ENCODE measurements around the gene ALG2. TPM values are rescaled to one million over a fixed set of nuclear protein-coding genes. Genes with fewer than 3 reads are reported as not detected.
"Not testable (repeated sequence)": the region's sequence is repeated elsewhere in the genome, so short reads cannot be mapped to it uniquely, and the experiment has no call there.

ALG2 gene
- polyA plus RNA-seq, 6 donors from 2014 or later, result 21.6 to 39.8 (median 22.8) TPM

- Mint-ChIP-seq H3K27me3 (peaks cover 0 to 15% (median 5%) of the 10 kb centered on the region in 3 donors), H3K9me3 (peaks cover 0 to 4% (median 0%) of the 10 kb centered on the region in 7 donors), H3K4me1 (peaks cover 0 to 8% (median 4%) of the 10 kb centered on the region in 3 donors), H3K4me3 (no peak overlapping the region), H3K36me3 (peaks cover 0 to 7% of the 10 kb centered on the region in 2 donors), H3K27ac (no peak overlapping the region)
- DNase-seq (no peak), ATAC-seq (ENCODE audit: low read depth in 2 of 2) (no peak)
These were observed 21.7 kb downstream of the ALG2 start for GRCh38 chr9:99199938-99200539.

GRCh38 chr9:99197987-99198386, 23.8 kb downstream of the ALG2 start:
- no peak for ATAC-seq (ENCODE audit: low read depth in 2 of 2)
- Mint-ChIP-seq H3K36me3 (peaks cover 4 to 7% of the 10 kb centered on the region in 2 donors), H3K4me1 (peaks cover 0 to 8% (median 4%) of the 10 kb centered on the region in 3 donors), H3K9me3 (peaks cover 0 to 4% (median 0%) of the 10 kb centered on the region in 7 donors), H3K27ac (peak overlapping the region in 2 of 6 donors; percentile 52 to 72), H3K27me3 (peaks cover 0 to 20% (median 10%) of the 10 kb centered on the region in 3 donors), H3K4me3 (no peak overlapping the region)
- DNase-seq, result no peak

DNA sequence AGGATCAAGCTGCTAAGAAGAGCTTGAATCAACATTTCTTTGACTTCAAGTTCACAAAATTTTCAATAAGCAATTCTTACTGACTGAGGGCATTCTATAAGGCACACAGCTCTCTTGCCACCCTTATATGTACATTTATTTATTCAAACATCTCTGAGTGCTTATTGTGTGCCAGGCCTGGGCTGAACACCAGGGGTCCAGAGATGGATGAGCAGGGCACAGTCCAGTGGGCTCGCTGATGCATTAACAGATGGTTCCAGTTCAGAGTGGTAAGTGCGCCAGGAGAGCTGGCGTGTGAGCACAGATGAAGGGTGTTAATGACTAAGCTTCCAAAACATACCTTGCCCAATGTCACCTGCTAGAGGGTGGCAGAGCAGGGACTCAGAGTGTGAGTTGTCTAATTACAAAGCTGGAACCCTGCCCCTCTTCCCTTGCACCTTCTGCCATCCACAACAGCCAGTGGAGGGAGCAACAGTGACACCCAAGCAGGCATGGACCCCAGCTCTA, 24.6 kb downstream of the ALG2 start:
- DNase-seq, result no peak
- peaks cover 0 to 8% (median 4%) of the 10 kb centered on the region in 3 donors for H3K4me1 Mint-ChIP-seq
- no peak overlapping the region for H3K4me3 Mint-ChIP-seq
- H3K9me3 Mint-ChIP-seq, result peaks cover 0 to 4% (median 0%) of the 10 kb centered on the region in 7 donors
- H3K27me3 Mint-ChIP-seq, result peaks cover 3 to 28% (median 10%) of the 10 kb centered on the region in 3 donors
- H3K36me3 Mint-ChIP-seq, result peaks cover 4 to 7% of the 10 kb centered on the region in 2 donors
- no peak overlapping the region for H3K27ac Mint-ChIP-seq
- no peak for ATAC-seq (ENCODE audit: low read depth in 2 of 2)

- peaks cover 3 to 29% (median 10%) of the 10 kb centered on the region in 3 donors for H3K27me3 Mint-ChIP-seq
- DNase-seq; H3K9me3 Mint-ChIP-seq; H3K4me1 Mint-ChIP-seq; H3K4me3 Mint-ChIP-seq; ATAC-seq (ENCODE audit: low read depth in 2 of 2); H3K36me3 Mint-ChIP-seq: not testable (repeated sequence)
- peak overlapping the region in 2 of 6 donors; percentile 10 to 72 for H3K27ac Mint-ChIP-seq
These were observed 25.3 kb downstream of the ALG2 start for GRCh38 chr9:99196484-99196883.

- H3K27me3 Mint-ChIP-seq, result peaks cover 3 to 29% (median 10%) of the 10 kb centered on the region in 3 donors
These were observed 28.3 kb downstream of the ALG2 start for GRCh38 chr9:99193466-99193821.

GRCh38 chr9:99192786-99193465, 28.8 kb downstream of the ALG2 start:
- Mint-ChIP-seq H3K27ac (no peak overlapping the region), H3K4me1 (peaks cover 12 to 23% (median 15%) of the 10 kb centered on the region in 3 donors), H3K9me3 (peaks cover 0 to 4% (median 0%) of the 10 kb centered on the region in 7 donors), H3K4me3 (no peak overlapping the region), H3K36me3 (peaks cover 4 to 7% of the 10 kb centered on the region in 2 donors), H3K27me3 (peaks cover 3 to 29% (median 10%) of the 10 kb centered on the region in 3 donors)
- DNase-seq (no peak), ATAC-seq (ENCODE audit: low read depth in 2 of 2) (no peak)

More at GRCh38 chr9:99193466-99193821, 28.3 kb downstream of the ALG2 start:
- Mint-ChIP-seq H3K4me1 (peaks cover 7 to 18% (median 10%) of the 10 kb centered on the region in 3 donors), H3K36me3 (peaks cover 4 to 7% of the 10 kb centered on the region in 2 donors), H3K9me3 (peaks cover 0 to 4% (median 0%) of the 10 kb centered on the region in 7 donors), H3K4me3 (no peak overlapping the region), H3K27ac (no peak overlapping the region)
- no peak for DNase-seq
- no peak for ATAC-seq (ENCODE audit: low read depth in 2 of 2)

GRCh38 chr9:99190597-99191283, 31.0 kb downstream of the ALG2 start:
- Mint-ChIP-seq H3K36me3 (peaks cover 0 to 4% of the 10 kb centered on the region in 2 donors), H3K27ac (peak overlapping the region in 5 of 6 donors; percentile 37 to 81 (median 56)), H3K27me3 (peaks cover 3 to 17% (median 6%) of the 10 kb centered on the region in 3 donors), H3K4me1 (peaks cover 19 to 37% (median 33%) of the 10 kb centered on the region in 3 donors), H3K9me3 (no peaks in the 10 kb centered on the region), H3K4me3 (peak overlapping the region in 1 of 8 donors; percentile 56)
- no peak for ATAC-seq (ENCODE audit: low read depth in 2 of 2)
- DNase-seq, result no peak

DNA sequence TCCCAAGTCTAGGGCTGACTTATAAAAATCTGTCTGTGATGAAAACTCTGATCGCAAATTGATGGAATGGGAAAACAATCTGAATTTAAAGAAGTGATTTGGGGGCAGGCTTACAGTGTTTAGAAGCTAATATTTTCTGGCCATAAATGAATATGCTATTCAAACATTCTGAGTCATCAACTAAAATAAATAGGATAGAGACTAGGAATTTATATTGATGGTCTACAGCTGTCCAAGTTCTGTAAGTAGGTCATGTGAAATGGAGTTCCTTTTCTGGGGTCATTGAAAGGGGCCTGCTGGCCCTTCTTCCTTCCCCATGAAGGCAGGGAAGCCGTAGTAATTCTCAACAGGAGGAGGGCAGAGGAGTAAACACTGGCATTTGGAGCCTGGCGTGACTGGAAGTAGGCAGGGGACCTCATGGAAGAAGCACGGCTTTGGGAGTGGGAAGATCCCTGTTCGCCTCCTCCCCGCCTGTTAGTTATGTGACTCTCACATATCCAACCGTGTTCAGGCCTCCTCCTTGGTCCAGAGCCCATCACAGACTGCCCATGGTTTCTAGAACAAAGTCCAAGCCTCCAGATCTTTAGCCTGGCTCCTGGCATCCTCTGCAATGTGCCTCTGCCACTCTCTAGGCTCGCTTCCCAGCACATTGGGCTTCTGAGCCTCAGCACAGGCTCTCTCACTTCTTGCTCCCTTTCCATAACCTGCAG, 31.7 kb downstream of the ALG2 start:
- DNase-seq (no peak), ATAC-seq (ENCODE audit: low read depth in 2 of 2) (no peak)
- Mint-ChIP-seq H3K27me3 (peaks cover 3 to 14% (median 5%) of the 10 kb centered on the region in 3 donors), H3K9me3 (no peaks in the 10 kb centered on the region), H3K36me3 (peaks cover 0 to 4% of the 10 kb centered on the region in 2 donors), H3K4me3 (peak overlapping the region in 2 of 8 donors; percentile 28 to 56), H3K27ac (peak overlapping the region in 3 of 6 donors; percentile 11 to 62 (median 56)), H3K4me1 (peaks cover 22 to 42% (median 40%) of the 10 kb centered on the region in 3 donors)

DNA sequence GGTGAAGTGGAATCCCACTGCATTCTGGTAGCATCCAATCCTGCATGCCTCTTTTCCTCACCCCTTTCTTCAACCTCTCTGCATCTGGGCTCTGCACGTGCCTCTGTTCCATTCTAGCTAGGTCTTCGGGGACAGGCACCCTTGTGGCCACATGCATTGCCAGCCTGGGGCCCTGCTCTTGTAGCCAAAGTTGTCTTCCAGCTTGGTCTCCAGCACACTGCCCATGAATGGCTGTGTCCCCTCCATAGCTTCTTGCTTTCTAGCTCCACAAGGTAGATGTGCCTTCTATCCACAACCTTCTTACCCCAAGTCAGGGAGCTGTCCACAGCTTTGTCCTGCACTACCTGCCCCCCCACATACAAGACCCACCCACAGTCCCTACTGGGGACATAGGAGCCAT, 32.6 kb downstream of the ALG2 start:
- H3K36me3 Mint-ChIP-seq, result no peaks in the 10 kb centered on the region
- DNase-seq (no peak), ATAC-seq (ENCODE audit: low read depth in 2 of 2) (no peak)
- H3K4me3 Mint-ChIP-seq, result peak overlapping the region in 1 of 8 donors; percentile 7
- no peaks in the 10 kb centered on the region for H3K9me3 Mint-ChIP-seq
- peaks cover 3 to 14% (median 5%) of the 10 kb centered on the region in 3 donors for H3K27me3 Mint-ChIP-seq
- peak overlapping the region in 2 of 6 donors; percentile 11 to 66 for H3K27ac Mint-ChIP-seq
- peaks cover 29 to 51% (median 48%) of the 10 kb centered on the region in 3 donors for H3K4me1 Mint-ChIP-seq

- Mint-ChIP-seq H3K4me1 (peaks cover 38 to 62% (median 60%) of the 10 kb centered on the region in 3 donors), H3K36me3 (no peaks in the 10 kb centered on the region), H3K4me3 (peak overlapping the region in 7 of 8 donors; percentile 8 to 69 (median 52)), H3K27ac (peak overlapping the region; percentile 12 to 95 (median 83)), H3K9me3 (no peaks in the 10 kb centered on the region), H3K27me3 (peaks cover 0 to 2% (median 1%) of the 10 kb centered on the region in 3 donors)
- peak; percentile 50 for DNase-seq
- peak; percentile 50 to 61 for ATAC-seq (ENCODE audit: low read depth in 2 of 2)
These were observed 34.4 kb downstream of the ALG2 start for GRCh38 chr9:99187311-99187710.

- peak overlapping the region in 4 of 6 donors; percentile 73 to 95 (median 79) for H3K27ac Mint-ChIP-seq
These were observed 35.8 kb downstream of the ALG2 start for GRCh38 chr9:99185934-99186333.

GRCh38 chr9:99185348-99185632, 36.5 kb downstream of the ALG2 start:
- peak overlapping the region in 4 of 6 donors; percentile 16 to 96 (median 80) for H3K27ac Mint-ChIP-seq
- no peaks in the 10 kb centered on the region for H3K9me3 Mint-ChIP-seq
- H3K4me1 Mint-ChIP-seq, result peaks cover 50 to 82% (median 76%) of the 10 kb centered on the region in 3 donors
- no peak for DNase-seq
- H3K4me3 Mint-ChIP-seq, result peak overlapping the region in 4 of 8 donors; percentile 46 to 81 (median 72)
- H3K27me3 Mint-ChIP-seq, result no peaks in the 10 kb centered on the region
- ATAC-seq (ENCODE audit: low read depth in 2 of 2), result no peak
- H3K36me3 Mint-ChIP-seq, result no peaks in the 10 kb centered on the region

More at GRCh38 chr9:99185934-99186333, 35.8 kb downstream of the ALG2 start:
- no peaks in the 10 kb centered on the region for H3K36me3 Mint-ChIP-seq
- no peak overlapping the region for H3K4me3 Mint-ChIP-seq
- DNase-seq (no peak), ATAC-seq (ENCODE audit: low read depth in 2 of 2) (no peak)
- H3K27me3 Mint-ChIP-seq, result no peaks in the 10 kb centered on the region
- H3K4me1 Mint-ChIP-seq, result peaks cover 49 to 76% (median 71%) of the 10 kb centered on the region in 3 donors
- H3K9me3 Mint-ChIP-seq, result no peaks in the 10 kb centered on the region

All from naive B cell (primary cell).